HepG2 (cell line): ENCODE measurements around the gene ACSS2. TPM values are rescaled to one million over a fixed set of nuclear protein-coding genes. Genes with fewer than 3 reads are reported as not detected.
A peak's percentile ranks its signal among the peaks of the same experiment; 100 is the strongest.

ENCODE experiments used
- AGO2 ChIP-seq: fragments of 200-400 bp; formaldehyde crosslinking; optimal IDR thresholded peaks from 2 replicates; pipeline ENCODE3; 2017; ENCODE audit warnings: mild to moderate bottlenecking, low read depth, low read length, moderate library complexity
- ARHGAP35 ChIP-seq: sonication (generic); formaldehyde crosslinking; IDR thresholded peaks from 2 replicates; pipeline ENCODE4 v1.9.0; 2022; ENCODE audit warnings: mild to moderate bottlenecking, inconsistent platforms, moderate library complexity, missing genetic modification reagents, borderline replicate concordance
- CEBPG ChIP-seq: IDR thresholded peaks from 2 replicates; pipeline ENCODE4 v1.6.1; 2016
- FOXA1 ChIP-seq, 2 experiments: fragments of 450-650 bp in 1 of 2; sonication (generic) in 1 of 2; formaldehyde crosslinking in 1 of 2; IDR thresholded peaks; 2 replicates each; pipeline versions ENCODE4 v1.4.0 to v1.6.1; 2016 to 2020; ENCODE audit warnings: missing genetic modification reagents in 1 of 2
- MAFF ChIP-seq: IDR thresholded peaks from 2 replicates; pipeline ENCODE4 v1.6.1; 2011; ENCODE audit warnings: low read depth, low read length, improper control_type of control experiment
- MATR3 ChIP-seq: sonication (generic); formaldehyde crosslinking; IDR thresholded peaks from 2 replicates; pipeline ENCODE4 v1.4.0; 2020; ENCODE audit warnings: missing genetic modification reagents
- MEF2D ChIP-seq: sonication (generic); formaldehyde crosslinking; IDR thresholded peaks from 2 replicates; pipeline ENCODE4 v1.5.1; 2020; ENCODE audit warnings: mild to moderate bottlenecking, missing genetic modification reagents
- MIER3 ChIP-seq: IDR thresholded peaks from 2 replicates; pipeline ENCODE4 v1.6.1; 2016; ENCODE audit warnings: missing compliant biosample characterization, borderline replicate concordance
- MYC ChIP-seq: sonication (generic); formaldehyde crosslinking; IDR thresholded peaks from 2 replicates; pipeline ENCODE4 v1.9.0; 2021; ENCODE audit warnings: missing genetic modification reagents, borderline replicate concordance
- NFIC ChIP-seq: IDR thresholded peaks from 2 replicates; pipeline ENCODE4 v1.6.1; 2012; ENCODE audit warnings: mild to moderate bottlenecking, low read length, inconsistent platforms
- SAP130 ChIP-seq: IDR thresholded peaks from 2 replicates; pipeline ENCODE4 v1.6.1; 2016; ENCODE audit warnings: low read depth
- ZMYM4 ChIP-seq: sonication (generic); formaldehyde crosslinking; IDR thresholded peaks from 2 replicates; pipeline ENCODE4 v1.8.1; 2023; ENCODE audit warnings: mild to moderate bottlenecking, missing genetic modification reagents
- ZNF235 ChIP-seq: sonication (generic); formaldehyde crosslinking; IDR thresholded peaks from 2 replicates; pipeline ENCODE4 v1.8.1; 2023; ENCODE audit warnings: mild to moderate bottlenecking, missing genetic modification reagents, borderline replicate concordance
- ZNF24 ChIP-seq: fragments of 450-650 bp; IDR thresholded peaks from 2 replicates; pipeline ENCODE4 v1.6.1; 2017; ENCODE audit warnings: antibody characterized with exemption, mild to moderate bottlenecking
- ZNF709 ChIP-seq: sonication (generic); formaldehyde crosslinking; IDR thresholded peaks from 2 replicates; pipeline ENCODE4 v1.5.0; 2020; ENCODE audit warnings: mild to moderate bottlenecking, missing genetic modification reagents
- polyA plus RNA-seq, 8 experiments: library from polyadenylated mRNA; depleted of rRNA in 3 of 8; stranded (reverse) in 7 of 8; unstranded in 1 of 8; fragments of >200 nt; fragmentation: Illumina TruSeq in 4 of 8; extraction: Trizol in 4 of 8; gene quantifications; 2 replicates each; pipeline versions ENCODE4 v1.2.1 to v1.2.3, GENCODE V29; 2011 to 2016; ENCODE audit warnings: low read depth in 4 of 8, missing spikeins in 1 of 8, mixed read lengths in 1 of 8; ENCODE audit not compliant: insufficient read depth in 1 of 8
- total RNA-seq, 5 experiments: library from RNA; depleted of rRNA; stranded (reverse); fragments of >200 nt; fragmentation: Illumina TruSeq; extraction: Trizol; gene quantifications; 2 replicates each; pipeline ENCODE4 v1.2.3, GENCODE V29; 2016; ENCODE audit warnings: low read depth in 1 of 5
- TF ChIP-seq, protein P1 (sequence below): sonication (generic); formaldehyde crosslinking; IDR thresholded peaks from 2 replicates; pipeline ENCODE4 v1.5.1; 2020; ENCODE audit warnings: missing genetic modification reagents, mild to moderate bottlenecking, borderline replicate concordance
- TF ChIP-seq, protein P2 (sequence below): sonication (generic); formaldehyde crosslinking; IDR thresholded peaks from 2 replicates; pipeline ENCODE4 v1.4.0; 2020; ENCODE audit warnings: missing genetic modification reagents
- TF ChIP-seq, protein P3 (sequence below): sonication (generic); formaldehyde crosslinking; IDR thresholded peaks from 2 replicates; pipeline ENCODE4 v1.5.0; 2020; ENCODE audit warnings: missing genetic modification reagents, mild to moderate bottlenecking, borderline replicate concordance
- TF ChIP-seq, protein P4 (sequence below): sonication (generic); formaldehyde crosslinking; IDR thresholded peaks from 2 replicates; pipeline ENCODE4 v1.8.0; 2022; ENCODE audit warnings: mild to moderate bottlenecking, missing genetic modification reagents, moderate library complexity
- TF ChIP-seq, protein P5 (sequence below): sonication (generic); formaldehyde crosslinking; IDR thresholded peaks from 2 replicates; pipeline ENCODE4 v1.8.1; 2022; ENCODE audit warnings: mild to moderate bottlenecking, missing genetic modification reagents
- TF ChIP-seq, protein P6 (sequence below): sonication (generic); formaldehyde crosslinking; IDR thresholded peaks from 2 replicates; pipeline ENCODE4 v1.8.1; 2023; ENCODE audit warnings: mild to moderate bottlenecking, missing genetic modification reagents
- TF ChIP-seq, protein P7 (sequence below): sonication (generic); formaldehyde crosslinking; IDR thresholded peaks from 2 replicates; pipeline ENCODE4 v1.5.0; 2020; ENCODE audit warnings: missing genetic modification reagents, mild to moderate bottlenecking, borderline replicate concordance

Gene ACSS2
- total and polyA plus RNA-seq, 2 of the 13 experiments (the other 11 are each of a cell fraction or from before 2014, with no cell fraction given) = 72.8 to 89.7 TPM

DNA sequence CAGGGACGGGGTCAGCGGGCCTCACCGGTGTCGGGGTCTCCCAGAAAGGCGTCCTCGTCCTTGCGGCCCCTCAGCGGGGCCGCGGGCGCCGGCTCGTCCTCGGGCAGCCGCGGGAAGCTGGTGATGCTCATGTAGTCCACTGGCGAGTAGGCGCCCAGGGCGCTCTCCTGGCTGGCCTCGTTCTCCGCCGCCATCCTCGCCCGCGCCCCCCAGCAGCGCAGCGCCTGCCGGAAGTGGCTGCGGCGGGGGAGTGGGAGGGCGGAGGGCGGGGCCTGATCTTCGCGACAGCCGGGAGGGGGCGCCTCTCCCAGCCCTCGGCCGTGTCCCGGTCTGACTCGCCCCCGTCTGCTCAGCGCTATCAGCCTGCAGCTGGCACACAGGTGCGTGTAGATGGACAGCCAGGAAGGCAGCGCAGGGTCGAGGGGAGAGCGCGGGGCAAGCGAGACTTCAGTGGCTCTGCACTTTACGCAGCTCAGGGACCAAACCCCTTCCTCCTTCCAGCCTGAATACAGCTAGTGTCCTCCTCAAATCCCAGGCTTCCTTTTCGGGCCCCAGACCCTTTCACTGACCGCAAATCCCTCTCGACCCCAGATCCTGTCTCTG lies 3.7 kb upstream of the ACSS2 start, which contains the start of gene GGT7 (continued):
- TF ChIP-seq, protein P1, sequence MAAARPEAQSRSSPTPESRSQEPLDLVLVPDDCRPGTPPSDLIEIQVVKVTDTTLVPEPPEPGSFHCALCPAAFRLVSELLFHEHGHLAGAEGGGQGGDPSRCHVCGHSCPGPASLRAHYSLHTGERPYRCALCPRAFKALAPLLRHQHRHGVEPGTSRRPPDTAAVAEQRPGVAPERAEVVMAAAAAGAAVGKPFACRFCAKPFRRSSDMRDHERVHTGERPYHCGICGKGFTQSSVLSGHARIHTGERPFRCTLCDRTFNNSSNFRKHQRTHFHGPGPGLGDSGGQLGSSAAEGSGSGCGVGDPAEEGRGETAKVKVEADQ = peak; percentile 49; the same call in 1 of the 2 replicates
- TF ChIP-seq AGO2 (no peak), MYC (peak; percentile 84; the same call in 1 of the 2 replicates), MAFF (no peak), FOXA1 (IDR thresholded peaks at IDR 0.05) (no peak), FOXA1 (CRISPR knock-in tag; IDR thresholded peaks at IDR 0.05) (peak; percentile 59; the same call in 1 of the 2 replicates), NFIC (no peak), CEBPG (peak; percentile 36; the same call in 1 of the 2 replicates), MATR3 (no peak), ZNF24 (no peak), ZMYM4 (CRISPR knock-in tag) (peak; percentile 96), ARHGAP35 (CRISPR knock-in tag) (peak; percentile 97; the same call in 1 of the 2 replicates), MEF2D (CRISPR knock-in tag) (peak; percentile 39; the same call in 1 of the 2 replicates), ZNF709 (CRISPR knock-in tag) (peak; percentile 70), ZNF235 (CRISPR knock-in tag) (peak; percentile 96), SAP130 (CRISPR knock-in tag) (peak; percentile 97), MIER3 (peak; percentile 83; the same call in 1 of the 2 replicates)
- TF ChIP-seq, protein P2, sequence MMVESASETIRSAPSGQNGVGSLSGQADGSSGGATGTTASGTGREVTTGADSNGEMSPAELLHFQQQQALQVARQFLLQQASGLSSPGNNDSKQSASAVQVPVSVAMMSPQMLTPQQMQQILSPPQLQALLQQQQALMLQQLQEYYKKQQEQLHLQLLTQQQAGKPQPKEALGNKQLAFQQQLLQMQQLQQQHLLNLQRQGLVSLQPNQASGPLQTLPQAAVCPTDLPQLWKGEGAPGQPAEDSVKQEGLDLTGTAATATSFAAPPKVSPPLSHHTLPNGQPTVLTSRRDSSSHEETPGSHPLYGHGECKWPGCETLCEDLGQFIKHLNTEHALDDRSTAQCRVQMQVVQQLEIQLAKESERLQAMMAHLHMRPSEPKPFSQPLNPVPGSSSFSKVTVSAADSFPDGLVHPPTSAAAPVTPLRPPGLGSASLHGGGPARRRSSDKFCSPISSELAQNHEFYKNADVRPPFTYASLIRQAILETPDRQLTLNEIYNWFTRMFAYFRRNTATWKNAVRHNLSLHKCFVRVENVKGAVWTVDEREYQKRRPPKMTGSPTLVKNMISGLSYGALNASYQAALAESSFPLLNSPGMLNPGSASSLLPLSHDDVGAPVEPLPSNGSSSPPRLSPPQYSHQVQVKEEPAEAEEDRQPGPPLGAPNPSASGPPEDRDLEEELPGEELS (CRISPR knock-in tag) = peak; percentile 58; the same call in 1 of the 2 replicates
- TF ChIP-seq, protein P3, sequence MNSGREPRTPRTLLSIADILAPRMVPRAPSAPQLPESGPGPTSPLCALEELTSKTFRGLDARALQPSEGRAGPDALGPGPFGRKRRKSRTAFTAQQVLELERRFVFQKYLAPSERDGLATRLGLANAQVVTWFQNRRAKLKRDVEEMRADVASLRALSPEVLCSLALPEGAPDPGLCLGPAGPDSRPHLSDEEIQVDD (CRISPR knock-in tag) = no peak; the same call in 1 of the 2 replicates
- TF ChIP-seq, protein P4, sequence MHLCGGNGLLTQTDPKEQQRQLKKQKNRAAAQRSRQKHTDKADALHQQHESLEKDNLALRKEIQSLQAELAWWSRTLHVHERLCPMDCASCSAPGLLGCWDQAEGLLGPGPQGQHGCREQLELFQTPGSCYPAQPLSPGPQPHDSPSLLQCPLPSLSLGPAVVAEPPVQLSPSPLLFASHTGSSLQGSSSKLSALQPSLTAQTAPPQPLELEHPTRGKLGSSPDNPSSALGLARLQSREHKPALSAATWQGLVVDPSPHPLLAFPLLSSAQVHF (CRISPR knock-in tag) = 0 out of 2 replicates have a peak, but pooled peaks have one; percentile 17
- TF ChIP-seq, protein P5, sequence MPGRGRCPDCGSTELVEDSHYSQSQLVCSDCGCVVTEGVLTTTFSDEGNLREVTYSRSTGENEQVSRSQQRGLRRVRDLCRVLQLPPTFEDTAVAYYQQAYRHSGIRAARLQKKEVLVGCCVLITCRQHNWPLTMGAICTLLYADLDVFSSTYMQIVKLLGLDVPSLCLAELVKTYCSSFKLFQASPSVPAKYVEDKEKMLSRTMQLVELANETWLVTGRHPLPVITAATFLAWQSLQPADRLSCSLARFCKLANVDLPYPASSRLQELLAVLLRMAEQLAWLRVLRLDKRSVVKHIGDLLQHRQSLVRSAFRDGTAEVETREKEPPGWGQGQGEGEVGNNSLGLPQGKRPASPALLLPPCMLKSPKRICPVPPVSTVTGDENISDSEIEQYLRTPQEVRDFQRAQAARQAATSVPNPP (CRISPR knock-in tag) = no peak; the same call in 1 of the 2 replicates
- TF ChIP-seq, protein P6, sequence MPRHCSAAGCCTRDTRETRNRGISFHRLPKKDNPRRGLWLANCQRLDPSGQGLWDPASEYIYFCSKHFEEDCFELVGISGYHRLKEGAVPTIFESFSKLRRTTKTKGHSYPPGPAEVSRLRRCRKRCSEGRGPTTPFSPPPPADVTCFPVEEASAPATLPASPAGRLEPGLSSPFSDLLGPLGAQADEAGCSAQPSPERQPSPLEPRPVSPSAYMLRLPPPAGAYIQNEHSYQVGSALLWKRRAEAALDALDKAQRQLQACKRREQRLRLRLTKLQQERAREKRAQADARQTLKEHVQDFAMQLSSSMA = 0 out of 2 replicates have a peak, but pooled peaks have one; percentile 10
- TF ChIP-seq, protein P7, sequence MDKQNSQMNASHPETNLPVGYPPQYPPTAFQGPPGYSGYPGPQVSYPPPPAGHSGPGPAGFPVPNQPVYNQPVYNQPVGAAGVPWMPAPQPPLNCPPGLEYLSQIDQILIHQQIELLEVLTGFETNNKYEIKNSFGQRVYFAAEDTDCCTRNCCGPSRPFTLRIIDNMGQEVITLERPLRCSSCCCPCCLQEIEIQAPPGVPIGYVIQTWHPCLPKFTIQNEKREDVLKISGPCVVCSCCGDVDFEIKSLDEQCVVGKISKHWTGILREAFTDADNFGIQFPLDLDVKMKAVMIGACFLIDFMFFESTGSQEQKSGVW (CRISPR knock-in tag) = no peak
